Measurements from ENCODE around the gene AQP7. TPM values are rescaled to one million over a fixed set of nuclear protein-coding genes. Genes with fewer than 3 reads are reported as not detected.

AQP7 gene
- total RNA-seq, 4 donors from 2014 or later, result 136 to 498 (median 197) TPM

DNA sequence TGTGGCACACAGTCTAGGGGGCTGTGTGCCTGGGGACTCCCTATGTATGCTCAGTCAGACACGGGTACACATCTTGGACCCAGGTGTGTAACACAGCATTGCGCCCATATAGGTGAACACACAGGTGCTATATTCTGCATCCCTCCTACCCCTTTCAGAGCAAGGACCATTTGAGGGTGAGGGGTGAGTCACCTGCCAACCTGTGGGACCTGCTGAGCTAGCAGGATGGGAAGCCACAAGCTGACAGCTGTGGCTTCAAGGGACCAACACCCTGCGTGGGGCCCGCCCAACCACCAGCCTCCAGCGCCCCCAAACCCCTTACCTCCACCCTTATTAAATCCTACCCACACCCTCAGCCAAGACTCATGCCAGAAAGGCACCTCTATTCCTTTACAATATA is 14.6 kb upstream of the AQP7 start:
- no peak for TF ChIP-seq CTCF (IDR thresholded peaks at IDR 0.05; ENCODE audit: low read depth)

GRCh38 chr9:33415501-33416038 is 13.2 kb upstream of the AQP7 start:
- TF ChIP-seq CTCF (IDR thresholded peaks at IDR 0.05; ENCODE audit: low read depth), result no peak

DNA sequence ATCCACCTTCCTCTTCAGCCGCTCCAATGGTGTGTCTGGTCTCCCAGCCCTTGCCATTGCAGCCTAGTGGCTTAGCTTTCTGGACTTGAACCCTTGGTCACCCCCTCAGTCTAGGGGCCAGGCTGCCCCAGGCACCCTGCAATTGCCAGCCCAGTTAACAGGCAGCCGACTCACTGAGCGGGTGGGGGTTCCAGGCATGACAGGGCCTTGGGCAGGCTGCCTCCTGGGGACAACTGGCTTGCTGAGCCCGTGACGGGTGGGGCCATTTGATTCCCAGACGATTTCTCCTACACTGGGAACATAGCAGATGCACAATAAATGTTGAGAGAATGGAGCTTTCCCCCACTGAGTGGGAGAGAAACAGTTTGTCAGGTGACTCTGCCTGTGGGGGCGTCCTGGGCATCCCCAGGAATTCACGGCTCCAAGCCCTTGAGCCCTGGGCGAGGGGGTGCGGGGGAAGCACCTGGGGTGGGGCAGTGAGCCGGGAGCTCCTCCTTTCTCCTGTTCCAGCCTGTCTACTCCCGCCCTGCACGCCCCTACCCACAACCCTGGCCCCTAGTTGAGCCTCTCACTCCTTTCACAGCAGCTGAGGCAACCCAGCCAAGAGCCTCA is 12.6 kb upstream of the AQP7 start:
- no peak for TF ChIP-seq CTCF (IDR thresholded peaks at IDR 0.05; ENCODE audit: low read depth)

GRCh38 chr9:33414268-33414667 is 11.9 kb upstream of the AQP7 start:
- no peak for TF ChIP-seq CTCF (IDR thresholded peaks at IDR 0.05; ENCODE audit: low read depth)

DNA sequence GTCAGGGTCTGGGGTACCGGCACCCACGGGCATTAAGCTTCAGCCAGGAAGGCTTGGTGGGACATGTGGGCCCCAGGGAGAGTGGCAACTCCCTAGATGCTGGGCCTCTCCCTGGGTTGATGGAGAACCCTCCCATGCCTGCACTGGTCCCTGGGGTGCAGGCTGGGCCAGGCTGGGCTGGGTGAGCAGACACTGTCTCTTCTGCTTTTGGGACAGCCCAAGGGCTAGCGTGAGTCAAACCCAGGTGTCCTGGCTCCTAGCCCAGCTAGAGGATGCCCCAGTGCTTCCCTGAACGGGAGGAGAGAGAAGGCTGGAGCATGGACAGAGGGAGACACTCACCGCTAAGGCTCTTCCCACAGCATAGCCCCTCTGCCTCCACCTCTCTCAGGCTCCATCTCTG is 5.7 kb upstream of the AQP7 start:
- TF ChIP-seq CTCF (IDR thresholded peaks at IDR 0.05; ENCODE audit: low read depth), result no peak

GRCh38 chr9:33407061-33407460 is 4.7 kb upstream of the AQP7 start:
- no peak for TF ChIP-seq CTCF (IDR thresholded peaks at IDR 0.05; ENCODE audit: low read depth)

GRCh38 chr9:33404788-33405362 is 2.5 kb upstream of the AQP7 start:
- TF ChIP-seq CTCF (IDR thresholded peaks at IDR 0.05; ENCODE audit: low read depth), result no peak
